DOHH2 (cell line): ENCODE data around the gene HOXA13.

Source experiments
- CTCF ChIP-seq: fragments of 200-600 bp; sonication (generic); IDR thresholded peaks from one replicate; pipeline ENCODE4 v1.5.1; 2014; ENCODE audit warnings: antibody characterized with exemption, mild to moderate bottlenecking, low read depth, low read length; ENCODE audit not compliant: poor library complexity, severe bottlenecking
- EZH2phosphoT487 ChIP-seq: fragments of 200-600 bp; sonication (generic); IDR thresholded peaks from 2 replicates; pipeline ENCODE4 v1.6.1; 2017; ENCODE audit warnings: borderline replicate concordance, mild to moderate bottlenecking, antibody characterized with exemption, low read length, moderate library complexity, mixed read lengths

- TF ChIP-seq CTCF (no peak), EZH2phosphoT487 (peak; percentile 82; the same call in 1 of the 2 replicates)
Measured at GRCh38 chr7:27188386-27189294, 11.3 kb downstream of the HOXA13 start.
